Lower leg skin (tissue), 4 donors: Measurements from ENCODE around the gene ACY1. TPM values are rescaled to one million over a fixed set of nuclear protein-coding genes. Genes with fewer than 3 reads are reported as not detected.

Experiments
- DNase-seq, 2 donors: peaks; one replicate each; pipeline ENCODE4 v3.0.0-alpha.2; 2019; ENCODE audit warnings: low spot score in 2 of 2
- H3K4me3 ChIP-seq: fragments of 200-600 bp; sonication (generic); 2 replicates; pipeline ENCODE4 v1.5.1; 2017; ENCODE audit warnings: mild to moderate bottlenecking, low read depth; ENCODE audit not compliant: poor library complexity, severe bottlenecking
- POLR2A ChIP-seq, 2 donors: fragments of 450-650 bp; IDR thresholded peaks; one replicate each; pipeline ENCODE4 v1.6.1; 2016 to 2017; ENCODE audit warnings: antibody characterized with exemption in 2 of 2, mild to moderate bottlenecking in 1 of 2, moderate library complexity in 1 of 2
- WGBS, 2 donors: methylation state at CpG; one replicate each; pipeline ENCODE4 v1.1.5; 2018; 5-methylcytosine and 5-hydroxymethylcytosine counted together
- intact Hi-C: fragments of 100-400 bp; cut with DNase I; formaldehyde crosslinking; loops from one replicate; pipeline ENCODE4 v1.15.0; 2023; ENCODE audit warnings: low total_unique reads
- total RNA-seq, 4 donors: library from RNA; depleted of rRNA; stranded (reverse); fragments of >200 nt; gene quantifications; one replicate each; pipeline ENCODE4 v1.1.0, GENCODE V29; 2016
- TF ChIP-seq, protein P1 (sequence below), 3 donors: fragments of 450-650 bp; IDR thresholded peaks; one replicate each; pipeline ENCODE4 v1.5.1; 2016; ENCODE audit warnings: antibody characterized with exemption in 3 of 3, mild to moderate bottlenecking in 3 of 3, moderate library complexity in 2 of 3

Gene ACY1
- total RNA-seq, 4 donors from 2014 or later: 16.2 to 44.2 (median 30.5) TPM

DNA sequence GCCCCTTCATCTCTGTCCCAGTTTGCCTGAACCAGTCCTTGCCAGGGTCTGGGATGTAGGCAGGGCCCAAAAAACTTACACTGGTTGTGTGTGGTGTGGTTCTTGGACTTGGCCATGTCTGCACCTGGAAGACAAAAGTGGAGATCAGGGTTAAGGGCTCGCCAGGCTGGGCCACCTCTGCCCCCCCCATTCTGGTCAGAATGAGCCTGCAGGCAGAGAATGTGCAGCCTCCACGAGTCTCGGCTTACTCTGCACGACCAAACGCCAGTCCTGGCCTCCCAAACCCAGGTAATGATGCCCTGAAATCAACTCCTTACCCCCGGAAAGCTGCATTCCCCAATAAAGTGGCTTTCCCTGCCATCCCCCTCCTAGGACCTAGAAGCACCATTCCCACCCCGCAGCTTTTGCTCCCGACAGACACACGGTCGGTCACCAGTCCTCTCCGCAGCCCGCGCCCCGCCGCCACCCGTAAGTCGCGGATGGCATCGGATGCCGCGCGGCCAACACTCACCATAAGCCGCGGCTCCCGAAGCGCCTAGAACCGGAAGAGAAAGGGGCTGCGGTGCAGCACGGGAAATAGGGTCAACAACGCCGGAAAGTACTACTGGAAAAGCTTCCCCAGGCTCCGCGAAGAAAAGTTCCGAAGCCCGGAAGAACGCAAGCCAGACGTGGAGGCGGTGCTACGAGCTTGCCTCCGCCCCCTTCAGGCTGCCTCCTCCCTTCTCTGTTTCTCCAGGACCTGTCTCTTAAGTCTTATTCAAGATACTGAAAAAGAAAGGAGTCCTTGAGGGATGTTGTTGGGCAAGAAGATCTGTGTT lies 12.2 kb downstream of the ACY1 start, which contains the start of gene RPL29:
TSS of gene RPL29 (minus strand) at position 550 of the 818 bp plus-strand sequence. CDS start at position 116, 434 bp downstream.
- peak; percentile 94 to 98 for DNase-seq
- 0 to 1% methylated on average over 38 to 40 of the region's 40 CpGs for WGBS, 2 donors
- intact Hi-C loops: no loop called here
- TF ChIP-seq, protein P1, sequence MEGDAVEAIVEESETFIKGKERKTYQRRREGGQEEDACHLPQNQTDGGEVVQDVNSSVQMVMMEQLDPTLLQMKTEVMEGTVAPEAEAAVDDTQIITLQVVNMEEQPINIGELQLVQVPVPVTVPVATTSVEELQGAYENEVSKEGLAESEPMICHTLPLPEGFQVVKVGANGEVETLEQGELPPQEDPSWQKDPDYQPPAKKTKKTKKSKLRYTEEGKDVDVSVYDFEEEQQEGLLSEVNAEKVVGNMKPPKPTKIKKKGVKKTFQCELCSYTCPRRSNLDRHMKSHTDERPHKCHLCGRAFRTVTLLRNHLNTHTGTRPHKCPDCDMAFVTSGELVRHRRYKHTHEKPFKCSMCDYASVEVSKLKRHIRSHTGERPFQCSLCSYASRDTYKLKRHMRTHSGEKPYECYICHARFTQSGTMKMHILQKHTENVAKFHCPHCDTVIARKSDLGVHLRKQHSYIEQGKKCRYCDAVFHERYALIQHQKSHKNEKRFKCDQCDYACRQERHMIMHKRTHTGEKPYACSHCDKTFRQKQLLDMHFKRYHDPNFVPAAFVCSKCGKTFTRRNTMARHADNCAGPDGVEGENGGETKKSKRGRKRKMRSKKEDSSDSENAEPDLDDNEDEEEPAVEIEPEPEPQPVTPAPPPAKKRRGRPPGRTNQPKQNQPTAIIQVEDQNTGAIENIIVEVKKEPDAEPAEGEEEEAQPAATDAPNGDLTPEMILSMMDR (IDR thresholded peaks at IDR 0.05): no peak
- no peak for TF ChIP-seq POLR2A (IDR thresholded peaks at IDR 0.05)
- H3K4me3 ChIP-seq: peak within 1 kb of the TSS; percentile 87

DNA sequence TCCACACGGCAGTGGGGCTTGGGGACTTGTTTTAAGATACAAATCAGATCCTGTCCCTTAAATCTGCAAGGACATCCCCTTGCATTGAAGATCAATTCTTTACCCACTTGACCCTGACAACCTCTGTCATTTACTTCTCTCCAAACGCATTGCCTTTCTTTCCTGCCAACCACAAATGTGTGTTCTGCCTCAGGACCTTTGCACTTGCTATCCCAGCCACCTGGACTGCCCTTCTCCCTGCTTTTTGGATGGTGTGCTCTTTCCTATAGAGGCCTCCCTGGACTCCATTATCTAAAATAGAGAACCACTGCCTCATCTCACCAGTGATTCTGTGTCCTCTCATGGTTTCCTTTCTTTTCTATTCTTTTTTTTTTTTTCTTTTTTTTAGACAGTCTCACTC lies 13.8 kb downstream of the ACY1 start:
- WGBS, 2 donors: 68% methylated on average over 2 of the region's 2 CpGs

DNA sequence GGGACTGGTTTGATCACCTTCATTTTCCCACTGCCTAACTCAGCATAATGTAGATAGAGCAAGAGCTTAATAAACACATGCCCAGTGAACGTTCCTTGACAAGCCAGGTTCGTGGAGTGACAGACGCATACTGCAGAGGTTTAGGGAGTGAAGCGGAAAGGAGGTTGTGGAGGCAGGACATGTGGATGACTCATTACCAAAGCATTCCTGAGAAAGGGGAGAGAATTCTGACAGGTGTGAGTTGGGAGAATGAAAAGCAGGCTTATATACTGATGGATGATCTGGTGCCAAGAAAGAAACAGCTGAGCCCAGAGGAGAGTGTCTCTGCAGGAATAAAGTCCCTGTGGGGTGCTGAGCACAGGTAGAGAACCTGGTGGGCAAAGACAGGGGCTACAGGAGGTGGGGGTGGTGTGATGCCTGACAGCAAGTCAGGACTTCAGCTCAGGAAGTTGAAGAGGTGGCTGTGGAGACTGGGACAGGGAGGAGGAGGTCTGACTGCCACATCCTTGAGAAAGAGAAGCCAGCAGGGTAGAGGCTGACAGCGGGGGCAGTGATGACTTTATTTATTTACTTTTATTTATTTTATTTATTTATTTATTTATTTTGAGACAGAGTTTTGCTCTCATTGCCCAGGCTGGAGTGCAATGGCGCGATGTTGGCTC lies 14.7 kb downstream of the ACY1 start:
- 45 to 55% methylated on average over 7 of the region's 7 CpGs for WGBS, 2 donors
- no peak overlapping the region for H3K4me3 ChIP-seq
- no peak for TF ChIP-seq POLR2A (IDR thresholded peaks at IDR 0.05)
- TF ChIP-seq, protein P1 (IDR thresholded peaks at IDR 0.05): no peak
- DNase-seq: no peak
- intact Hi-C loops: no loop called here

More for the DNA sequence above, 13.8 kb downstream of the ACY1 start:
- intact Hi-C loops: no loop called here
- TF ChIP-seq POLR2A (IDR thresholded peaks at IDR 0.05): no peak
- H3K4me3 ChIP-seq: no peak overlapping the region
- no peak for DNase-seq

DNA sequence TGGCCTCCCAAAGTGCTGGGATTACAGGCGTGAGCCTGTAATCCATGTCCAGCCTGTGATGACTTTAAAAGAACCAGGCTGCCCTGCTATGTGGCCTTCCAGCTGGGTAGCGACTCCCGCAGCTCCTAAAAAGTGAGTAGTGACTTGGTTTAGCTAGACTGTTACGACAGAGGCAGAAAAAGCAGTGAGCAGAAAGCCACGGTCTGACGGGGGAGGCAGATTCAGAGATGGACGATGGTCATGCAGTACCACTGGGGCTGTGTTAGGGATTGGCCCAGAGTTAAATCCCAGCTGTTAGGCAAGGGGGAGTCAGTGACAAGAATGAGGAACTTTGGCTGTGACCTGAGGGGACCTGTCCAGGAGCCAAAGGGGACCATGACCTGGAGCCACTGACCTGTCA lies 15.4 kb downstream of the ACY1 start:
- TF ChIP-seq POLR2A (IDR thresholded peaks at IDR 0.05): no peak
- TF ChIP-seq, protein P1 (IDR thresholded peaks at IDR 0.05): no peak
- intact Hi-C loops: no loop called here
- 83% methylated on average over 7 of the region's 7 CpGs for WGBS, 2 donors

DNA sequence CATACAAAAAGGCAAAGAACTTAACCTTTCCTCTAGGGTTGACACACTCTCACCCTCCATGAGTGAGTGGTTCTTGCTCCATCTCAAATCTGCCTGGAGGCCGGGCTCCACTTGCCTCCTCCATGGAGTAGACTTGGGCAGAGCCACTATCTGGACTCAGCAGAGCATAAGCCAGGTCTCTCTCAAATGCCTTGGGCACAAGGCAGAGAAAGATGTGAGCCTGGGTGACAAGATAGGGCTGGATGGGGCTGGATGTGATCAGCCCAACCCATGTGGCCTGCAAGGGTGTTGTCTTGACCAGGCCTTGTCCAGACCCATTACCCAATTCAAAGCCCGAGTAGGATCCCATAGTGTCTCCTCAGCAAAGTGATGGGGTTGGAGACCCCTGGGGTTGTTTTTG lies 16.5 kb downstream of the ACY1 start:
- H3K4me3 ChIP-seq: no peak overlapping the region
- 88 to 94% methylated on average over 2 of the region's 2 CpGs for WGBS, 2 donors
- TF ChIP-seq POLR2A (IDR thresholded peaks at IDR 0.05): no peak
- TF ChIP-seq, protein P1 (IDR thresholded peaks at IDR 0.05): no peak
- intact Hi-C loops: loop anchor here (5.0 kb wide), 2 partner anchors 122 to 142 kb away; no protein-coding TSS in a partner anchor
- no peak for DNase-seq

More for the DNA sequence above, 15.4 kb downstream of the ACY1 start:
- H3K4me3 ChIP-seq: no peak overlapping the region
- no peak for DNase-seq

DNA sequence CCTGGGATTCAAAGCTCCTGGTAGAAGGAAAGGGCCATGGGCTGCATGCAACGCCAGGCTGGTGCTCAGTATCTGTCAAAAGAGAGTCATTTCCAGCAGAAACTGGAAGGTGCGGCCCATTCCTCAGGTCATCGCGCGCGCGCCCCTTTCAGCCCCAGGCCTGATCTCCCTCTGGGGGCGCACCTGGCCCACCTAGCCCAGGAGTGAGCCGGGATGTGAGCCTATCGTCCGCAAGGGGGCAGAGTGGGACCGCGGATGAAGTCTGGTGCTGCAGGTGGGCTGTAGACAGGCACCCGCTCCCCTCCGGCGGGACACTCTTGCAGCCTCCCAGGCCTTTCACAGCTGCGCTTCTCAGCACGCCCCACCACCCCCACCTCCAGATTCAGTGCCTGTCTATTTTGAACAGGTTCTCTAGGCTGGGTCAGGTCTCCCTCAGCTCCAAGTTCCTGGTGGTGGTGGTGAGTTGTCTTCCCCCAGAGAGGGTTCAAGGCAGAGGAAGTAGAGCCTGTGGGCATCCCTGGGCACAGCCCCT lies 18.2 kb downstream of the ACY1 start:
- no peak overlapping the region for H3K4me3 ChIP-seq
- 2 to 4% methylated on average over 18 of the region's 18 CpGs for WGBS, 2 donors
- peak; percentile 67 to 95 for DNase-seq
- TF ChIP-seq, protein P1 (IDR thresholded peaks at IDR 0.05): peak in 1 of 3 donors; percentile 86
- no peak for TF ChIP-seq POLR2A (IDR thresholded peaks at IDR 0.05)
- intact Hi-C loops: loop anchor here (5.0 kb wide), 2 partner anchors 121 to 141 kb away; no protein-coding TSS in a partner anchor
